ENCODE results near the gene ROPN1B.

Gene ROPN1B

GRCh38 chr3:126003447-126004190, 34.6 kb downstream of the ROPN1B start:
- no peak for DNase-seq (ENCODE audit: low read depth, low spot score)

- no peak for DNase-seq (ENCODE audit: low read depth, low spot score)
Measured at GRCh38 chr3:126004217-126004616, 35.2 kb downstream of the ROPN1B start.

- DNase-seq (ENCODE audit: low read depth, low spot score): no peak
Measured at GRCh38 chr3:126004692-126005091, 35.7 kb downstream of the ROPN1B start.

DNA sequence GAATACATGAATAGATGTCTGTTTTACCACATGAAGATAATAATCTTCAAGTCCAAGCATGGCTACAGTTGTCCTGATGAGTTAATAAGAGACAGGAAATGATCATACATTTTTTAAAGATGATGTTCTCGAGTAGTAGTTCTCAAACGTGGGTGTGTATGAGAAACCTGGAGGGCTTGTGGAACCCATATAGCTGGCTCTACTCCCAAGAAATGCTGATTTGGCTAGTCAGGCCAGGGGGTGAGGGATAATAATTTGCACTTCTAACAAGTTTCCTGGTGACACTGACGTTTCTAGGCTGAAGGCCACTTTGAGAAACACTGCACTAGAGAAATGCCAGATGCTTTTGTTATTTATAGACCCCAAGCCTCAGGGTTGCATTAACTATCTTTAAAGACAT, 37.0 kb downstream of the ROPN1B start:
- DNase-seq (ENCODE audit: low read depth, low spot score): no peak

DNA sequence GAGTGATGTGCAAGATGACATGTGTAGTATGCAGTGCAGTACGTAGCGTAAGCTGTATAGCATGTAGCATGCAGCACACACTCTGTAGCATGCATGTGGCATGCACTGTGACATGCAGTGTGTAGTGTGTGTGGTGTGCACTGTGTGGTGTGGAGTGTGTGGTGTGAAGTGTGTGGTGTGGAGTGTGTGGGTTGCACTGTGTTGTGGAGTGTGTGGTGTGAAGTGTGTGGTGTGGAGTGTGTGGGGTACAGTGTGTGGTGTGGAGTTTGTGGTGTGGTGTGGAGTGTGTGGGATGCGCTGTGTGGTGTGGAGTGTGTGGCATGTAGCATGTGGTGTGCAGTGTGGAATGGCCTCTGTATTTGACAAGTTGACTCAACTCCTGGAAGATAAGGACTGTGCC, 39.2 kb downstream of the ROPN1B start:
- no peak for DNase-seq (ENCODE audit: low read depth, low spot score)

DNA sequence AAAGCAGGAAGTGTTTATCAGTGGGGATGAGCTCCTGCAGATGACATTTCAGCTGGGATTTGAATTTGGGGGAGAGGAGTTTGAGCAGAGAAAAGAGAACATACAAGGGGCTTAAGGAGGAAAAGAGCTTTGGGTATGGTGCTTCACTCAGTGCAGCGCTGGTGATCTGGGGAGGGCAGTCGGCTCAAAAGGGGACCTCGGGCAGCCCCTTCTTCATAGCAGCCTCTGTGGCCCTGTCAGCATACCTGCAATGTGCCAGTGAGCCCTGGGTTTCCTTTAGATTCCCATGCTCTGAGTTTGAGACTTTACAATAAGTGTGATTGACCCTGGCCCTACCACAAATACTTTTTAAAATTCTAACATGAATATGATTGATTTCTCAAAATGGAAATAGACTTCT, 40.2 kb downstream of the ROPN1B start:
- DNase-seq (ENCODE audit: low read depth, low spot score): no peak

DNA sequence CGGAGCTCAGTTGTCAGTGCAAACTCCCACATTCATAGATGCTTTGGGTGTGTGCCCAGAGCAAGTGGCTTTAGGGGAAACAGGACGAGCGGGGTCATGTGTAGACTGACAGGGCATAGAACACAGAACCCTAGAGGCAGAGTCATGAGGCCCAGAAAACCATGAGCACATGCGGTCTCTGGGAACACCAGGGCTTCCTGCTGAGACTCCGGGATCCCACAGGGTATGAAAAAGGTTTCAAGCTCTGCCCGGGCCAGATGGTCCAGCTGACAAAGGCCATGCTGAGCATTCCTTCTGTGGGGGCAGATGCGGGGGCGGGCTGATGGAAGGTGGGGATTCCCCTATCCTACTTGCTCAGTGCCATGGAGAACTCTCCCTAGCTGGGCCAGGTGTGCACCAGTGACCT, 44.8 kb downstream of the ROPN1B start:
- peak; percentile 13 for DNase-seq (ENCODE audit: low read depth, low spot score)

DNA sequence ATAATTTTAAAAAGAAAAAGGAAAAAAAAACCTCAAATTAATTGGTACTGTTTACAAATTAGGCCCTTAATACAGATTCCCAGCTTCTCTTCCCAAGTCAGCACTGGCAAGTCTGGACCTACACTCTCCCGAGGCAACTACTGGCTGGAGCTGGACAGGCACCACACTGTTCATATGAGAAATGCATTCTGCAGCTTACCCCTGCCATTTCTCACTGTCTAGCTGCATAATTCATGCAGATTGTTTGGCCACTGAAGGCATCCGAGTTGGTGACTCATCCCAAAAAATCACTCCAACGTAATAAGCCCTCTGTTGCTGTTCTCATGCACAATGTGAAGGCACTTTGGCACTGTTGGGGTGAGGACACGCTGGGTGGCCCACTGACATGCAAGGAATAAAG, 45.3 kb downstream of the ROPN1B start:
- peak; percentile 76 for DNase-seq (ENCODE audit: low read depth, low spot score)

GRCh38 chr3:126015075-126015474, 46.1 kb downstream of the ROPN1B start:
- DNase-seq (ENCODE audit: low read depth, low spot score): no peak

DNA sequence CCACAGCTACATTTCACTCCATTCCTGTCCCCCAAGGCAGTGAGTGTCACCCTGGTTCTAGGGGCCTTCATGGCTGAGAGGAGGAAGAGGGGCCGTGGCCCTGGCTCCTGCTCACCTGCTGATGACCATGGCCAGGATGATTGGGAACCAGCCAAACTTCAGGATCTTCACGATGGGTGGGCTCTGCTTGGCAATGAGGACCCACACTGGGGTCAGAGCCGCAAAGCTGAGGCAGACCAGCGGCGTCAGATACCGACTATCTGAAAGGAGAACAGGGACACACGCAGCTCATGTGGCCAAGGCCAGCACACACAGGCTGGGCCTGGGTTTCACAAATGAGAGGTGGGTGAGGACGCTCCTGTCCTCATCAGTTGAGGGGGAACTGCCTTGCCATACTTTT, 47.6 kb downstream of the ROPN1B start:
- DNase-seq (ENCODE audit: low read depth, low spot score): no peak

- DNase-seq (ENCODE audit: low read depth, low spot score): no peak
Measured at GRCh38 chr3:126017362-126017761, 48.4 kb downstream of the ROPN1B start.

- no peak for DNase-seq (ENCODE audit: low read depth, low spot score)
Measured at GRCh38 chr3:126018545-126018944, 49.6 kb downstream of the ROPN1B start.

DNA sequence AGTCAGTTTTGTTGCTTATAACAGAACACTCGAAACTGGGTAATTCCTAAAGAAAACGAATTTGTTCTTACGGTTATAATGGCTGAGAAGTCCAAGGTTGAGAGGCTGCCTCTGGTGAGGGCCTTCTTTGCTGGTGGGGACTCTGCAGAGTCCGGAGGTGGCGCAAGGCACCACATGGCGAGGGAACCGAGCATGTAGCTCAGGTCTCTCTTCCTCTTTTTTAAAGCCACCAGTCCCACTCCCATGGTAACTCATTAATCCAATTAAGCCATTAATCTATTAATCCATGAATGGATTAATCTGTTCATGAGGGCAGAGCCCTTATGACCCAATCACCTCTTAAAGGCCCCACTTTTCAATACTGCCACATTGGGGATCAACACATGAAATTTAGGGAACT, 50.0 kb downstream of the ROPN1B start:
- no peak for DNase-seq (ENCODE audit: low read depth, low spot score)

DNA sequence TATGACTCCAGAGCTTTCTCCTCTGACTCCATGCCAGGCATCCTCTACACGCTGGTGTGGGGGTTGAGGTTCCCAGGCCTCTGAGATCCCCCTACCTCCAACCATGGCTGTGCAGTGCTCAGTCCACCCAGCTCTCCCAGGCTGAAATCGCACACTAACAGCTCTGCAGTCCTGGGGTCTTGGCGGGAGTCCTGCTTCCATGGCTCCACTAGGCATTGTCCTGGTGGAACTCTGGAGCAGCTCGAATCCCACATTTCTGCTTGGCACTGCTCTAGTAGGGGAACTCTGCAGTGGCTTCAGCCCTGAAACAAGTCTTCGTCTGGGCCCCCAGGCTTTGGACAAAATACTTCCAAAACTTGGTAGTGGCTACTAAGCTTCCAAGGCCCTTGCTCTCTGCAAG, 50.7 kb downstream of the ROPN1B start:
- DNase-seq (ENCODE audit: low read depth, low spot score): no peak

DNA sequence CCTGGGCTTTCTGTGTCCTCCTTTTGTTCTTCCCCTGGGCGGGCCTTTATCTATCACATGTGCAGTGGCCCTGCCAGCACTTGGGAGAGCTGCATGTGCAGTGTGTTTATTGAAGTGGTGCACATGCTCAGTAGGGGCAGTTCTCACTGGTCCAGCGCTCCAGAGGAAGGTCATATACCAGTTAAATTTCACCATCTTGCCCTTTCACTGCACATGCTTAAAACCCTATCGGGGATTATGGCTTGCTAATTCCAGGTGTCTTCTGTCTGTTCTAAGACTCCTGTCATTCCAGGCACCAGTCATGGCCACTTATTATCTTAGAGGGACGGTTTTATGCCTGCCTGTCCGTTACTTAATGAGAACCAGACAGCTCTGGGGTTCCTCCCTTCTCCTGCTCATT, 52.2 kb downstream of the ROPN1B start:
- no peak for DNase-seq (ENCODE audit: low read depth, low spot score)

- DNase-seq (ENCODE audit: low read depth, low spot score): no peak
Measured at GRCh38 chr3:126021702-126022101, 52.7 kb downstream of the ROPN1B start.

DNA sequence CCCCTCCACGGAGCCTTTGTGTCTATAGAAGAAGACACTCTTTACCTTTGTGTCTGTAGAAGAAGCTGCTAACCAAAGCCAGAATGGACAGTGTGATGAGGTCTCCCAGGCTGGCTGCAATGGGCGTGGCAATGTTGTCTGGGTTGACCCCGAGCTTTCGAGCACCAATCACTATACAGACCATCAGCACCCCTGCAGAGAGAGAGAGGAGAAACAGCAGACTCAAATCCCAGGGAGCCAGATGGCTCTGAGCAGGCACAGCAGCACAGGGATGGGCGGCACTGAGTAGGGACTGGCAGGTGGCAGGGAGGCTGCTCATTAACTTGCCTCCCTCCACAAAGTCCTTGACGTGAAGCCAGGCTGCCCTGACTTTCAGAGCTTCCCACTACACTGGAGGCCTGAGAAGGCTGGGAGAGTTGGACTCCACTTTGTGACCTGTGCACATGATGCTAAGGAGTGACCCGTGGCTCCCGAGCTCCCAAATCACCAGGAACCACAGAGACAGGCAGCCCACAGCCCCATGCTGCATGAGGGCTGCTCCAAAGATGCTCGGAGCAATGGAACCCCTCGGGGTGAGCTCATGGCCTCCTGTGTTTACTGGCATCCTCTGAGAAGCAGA, 53.9 kb downstream of the ROPN1B start:
- DNase-seq (ENCODE audit: low read depth, low spot score): no peak

DNA sequence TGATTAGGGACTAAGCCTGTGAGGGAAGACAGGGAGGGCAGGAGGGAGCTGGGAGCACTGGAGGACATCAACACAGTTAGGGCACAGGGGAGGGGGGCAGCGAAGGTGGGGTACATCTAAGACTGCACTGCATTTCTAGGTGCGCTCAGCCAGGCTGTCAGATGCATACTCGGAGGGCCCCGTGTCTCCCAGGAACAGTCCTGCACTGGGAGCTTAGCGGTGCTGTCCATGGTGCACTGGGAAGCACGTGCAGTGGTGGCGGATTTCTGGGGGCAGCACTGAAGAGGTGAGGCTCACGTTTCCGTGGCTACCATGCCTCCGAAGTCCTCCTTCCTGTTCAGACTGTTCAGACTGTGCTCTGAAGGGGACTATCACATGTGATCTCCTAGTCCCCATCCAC, 54.4 kb downstream of the ROPN1B start:
- DNase-seq (ENCODE audit: low read depth, low spot score): no peak

DNA sequence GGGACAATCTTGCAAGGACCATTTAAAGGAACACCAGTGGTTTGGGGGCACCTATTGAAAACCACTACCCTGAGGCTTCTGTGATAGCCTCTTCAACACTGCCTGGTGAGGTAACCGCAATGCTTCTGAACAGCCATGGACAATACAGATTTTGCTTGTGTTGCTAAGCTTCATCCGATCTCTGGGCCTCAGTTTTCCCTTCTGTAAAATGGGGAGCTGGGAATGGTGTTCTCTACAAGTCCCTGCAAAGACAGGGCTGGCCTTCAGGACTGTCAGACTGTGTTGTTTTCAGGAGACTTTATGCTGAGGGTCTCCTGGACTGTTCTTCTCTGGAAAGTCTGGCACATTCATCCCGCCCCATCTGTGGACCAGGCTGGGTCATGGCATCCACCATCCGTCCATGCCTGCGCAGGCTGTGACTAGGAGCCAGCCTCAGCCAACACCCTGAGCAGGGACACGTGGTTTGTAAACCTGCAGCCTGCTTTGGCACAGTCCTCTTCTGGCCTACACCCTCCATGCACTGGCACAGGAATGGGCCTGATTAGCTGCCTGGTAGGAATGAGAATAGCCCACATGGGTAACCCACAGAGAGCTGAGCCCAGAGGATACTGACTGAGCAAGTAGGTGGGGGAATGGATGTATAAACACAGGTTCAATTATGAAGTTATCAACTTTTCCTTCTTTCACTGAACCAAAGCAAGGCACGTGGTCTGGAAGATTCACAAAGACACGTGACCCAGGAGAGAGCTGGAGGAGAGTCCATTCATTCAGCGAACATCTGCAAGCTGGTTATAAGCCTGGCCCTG, 55.3 kb downstream of the ROPN1B start:
- DNase-seq (ENCODE audit: low read depth, low spot score): no peak

DNA sequence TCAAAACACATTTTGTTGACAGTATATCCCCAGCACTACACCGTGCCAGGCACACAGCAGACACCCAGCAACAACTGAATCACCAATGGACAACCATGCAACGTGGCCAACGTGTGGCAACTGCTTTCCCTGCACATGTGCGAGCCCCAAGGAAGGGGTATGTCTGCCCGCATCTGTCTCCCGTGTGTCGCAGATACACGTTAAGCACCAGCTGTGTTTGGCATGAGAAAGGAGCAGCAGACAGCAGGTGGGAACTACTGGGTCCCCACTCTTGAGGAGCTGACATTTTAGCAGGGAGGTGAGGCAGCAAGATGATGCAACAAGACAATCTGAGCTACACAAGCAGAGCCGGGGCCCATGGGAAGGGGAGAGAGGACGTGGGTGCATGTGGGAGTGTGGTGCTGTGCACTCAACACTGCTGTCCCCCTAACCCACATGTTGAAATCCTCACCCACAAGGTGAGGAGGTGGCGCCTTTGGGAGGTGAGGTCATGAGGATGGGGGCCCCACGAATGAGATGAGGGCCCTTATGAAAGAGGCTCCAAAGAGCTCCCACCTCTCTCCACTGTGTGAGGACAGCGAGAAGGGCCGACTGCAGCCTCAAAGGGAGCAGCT, 56.2 kb downstream of the ROPN1B start:
- no peak for DNase-seq (ENCODE audit: low read depth, low spot score)

DNA sequence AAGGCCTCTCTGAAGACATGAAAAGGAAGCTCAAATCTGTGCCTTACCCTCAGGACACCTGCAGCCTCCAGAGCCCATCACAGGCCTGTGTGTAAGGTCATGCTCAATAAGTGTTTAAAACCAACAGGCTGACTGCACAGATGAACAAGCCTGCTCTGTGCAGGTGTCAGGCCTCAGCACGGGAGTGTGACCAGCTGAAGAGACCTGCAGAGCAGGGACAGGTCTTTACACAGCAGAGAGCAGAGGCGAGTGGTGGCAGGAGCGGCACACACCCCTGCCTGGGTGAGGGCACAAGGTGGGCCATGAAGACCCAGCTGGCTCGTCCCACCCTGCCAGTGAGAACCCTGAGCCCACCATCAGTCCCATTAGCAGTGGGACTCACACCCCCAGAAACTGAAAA, 56.9 kb downstream of the ROPN1B start:
- no peak for DNase-seq (ENCODE audit: low read depth, low spot score)

DNA sequence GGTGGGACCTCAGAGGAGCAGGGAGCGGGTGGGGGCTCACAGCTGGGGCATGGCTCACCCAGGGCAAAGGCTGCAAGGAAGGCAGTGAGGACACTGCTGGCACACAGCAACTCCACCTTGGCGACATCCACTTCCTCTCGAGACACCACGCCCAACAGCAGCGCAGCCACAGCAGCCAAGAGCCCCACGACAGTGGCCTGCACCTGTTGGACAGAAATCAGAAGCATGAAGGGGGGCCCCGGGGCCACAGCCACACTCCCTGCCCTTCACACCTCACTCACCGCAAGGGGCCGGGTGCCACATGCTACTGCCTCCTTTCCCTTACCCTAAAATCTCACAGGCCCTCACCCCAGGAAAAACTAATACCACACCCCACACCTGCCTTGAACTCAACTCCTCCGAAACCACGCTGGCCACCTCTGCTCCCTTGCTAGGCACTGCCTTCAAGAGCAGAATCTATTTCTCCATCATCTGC, 57.3 kb downstream of the ROPN1B start:
- no peak for DNase-seq (ENCODE audit: low read depth, low spot score)
